K562 (cell line): ENCODE data around the gene GRIA4. TPM values are rescaled to one million over a fixed set of nuclear protein-coding genes. Genes with fewer than 3 reads are reported as not detected.

Experiments
- ATAC-seq: fragments of 200-7000 bp; cut with Tn5 transposase; 3 replicates; pipeline ENCODE4 v1.9.1; 2020; ENCODE audit warnings: moderate library complexity
- BruUV-seq: library from RNA; stranded (reverse); fragments of 400-500 nt; replicated peaks from 2 replicates; lab custom pipeline; 2021; lab: Mats Ljungman, UMichigan
- CTCF ChIA-PET: fragments of 300-600 bp; formaldehyde crosslinking; extraction: SDS; loops from one replicate; lab custom pipeline; 2021; ENCODE audit warnings: low intra/inter-chr PET ratio; lab: Yijun Ruan, JAX
- POLR2A ChIA-PET: fragments of 300-600, 350-650 bp; sonication (Branson Sonifier 250); formaldehyde crosslinking; extraction: SDS; loops from one replicate; lab custom pipeline; 2021; ENCODE audit warnings: antibody characterized with exemption, inconsistent platforms; lab: Yijun Ruan, JAX
- DNase-seq, 4 experiments: peaks; one replicate each; pipeline versions ENCODE4 v3.0.0 to v3.0.0-alpha.2; 2011 to 2018; ENCODE audit warnings: low spot score in 3 of 4, mixed read lengths in 3 of 4; ENCODE audit errors: extremely low read depth in 1 of 4
- FAIRE-seq: peaks from 2 replicates; lab custom pipeline; 2011; peaks lifted over from hg19 to GRCh38; lab: Jason Lieb, UNC
- H2AFZ ChIP-seq: 2 replicates; pipeline ENCODE4 v1.6.0; 2011; ENCODE audit warnings: low read depth, low read length, control low read depth, inconsistent platforms
- H3K27ac ChIP-seq: fragments of 200-600 bp; 3 replicates; pipeline ENCODE4 v1.8.0; 2011; ENCODE audit warnings: low read depth, mild to moderate bottlenecking, control low read depth, inconsistent platforms, low read length, moderate library complexity, mixed read lengths; ENCODE audit errors: extremely low read depth
- H3K27me3 ChIP-seq, 2 experiments: fragments of 300-600 bp in 1 of 2; 2 replicates in 1 of 2; 3 replicates in 1 of 2; pipeline versions ENCODE4 v1.6.0 to v1.8.0; 2011; ENCODE audit warnings: inconsistent platforms in 2 of 2, low read length in 2 of 2, mild to moderate bottlenecking in 1 of 2, mixed read lengths in 1 of 2, moderate library complexity in 1 of 2; ENCODE audit not compliant: control insufficient read depth in 2 of 2, insufficient read depth in 2 of 2
- H3K36me3 ChIP-seq: fragments of 300-600 bp; 3 replicates; pipeline ENCODE4 v1.8.0; 2011; ENCODE audit warnings: mild to moderate bottlenecking, low read length, inconsistent platforms; ENCODE audit not compliant: control insufficient read depth, insufficient read depth
- H3K4me1 ChIP-seq, 2 experiments: fragments of 200-600 bp in 1 of 2; replicated peaks in 1 of 2; 2 replicates in 1 of 2; 3 replicates in 1 of 2; pipeline versions ENCODE4 v1.5.1 to v1.8.0; 2011; ENCODE audit warnings: inconsistent platforms in 2 of 2, low read length in 2 of 2, mild to moderate bottlenecking in 1 of 2, mixed read lengths in 1 of 2, moderate library complexity in 1 of 2; ENCODE audit not compliant: control insufficient read depth in 2 of 2, insufficient read depth in 2 of 2
- H3K4me2 ChIP-seq: 2 replicates; pipeline ENCODE4 v1.6.1; 2011; ENCODE audit warnings: low read length, control low read depth, inconsistent platforms, mixed read lengths; ENCODE audit not compliant: insufficient read depth
- H3K4me3 ChIP-seq: fragments of 200-600 bp; sonication (generic), shearing (Covaris generic); 2 replicates; pipeline ENCODE4 v1.5.1; 2016; ENCODE audit warnings: control low read depth, inconsistent platforms
- H3K79me2 ChIP-seq: fragments of 200-600 bp; 3 replicates; pipeline ENCODE4 v1.8.0; 2011; ENCODE audit warnings: low read length, inconsistent platforms; ENCODE audit not compliant: control insufficient read depth, insufficient read depth
- H3K9ac ChIP-seq, 2 experiments: 2 replicates each; pipeline versions ENCODE4 v1.6.0 to v1.6.1; 2011; ENCODE audit warnings: low read depth in 2 of 2, low read length in 2 of 2, control low read depth in 1 of 2, inconsistent platforms in 1 of 2, mild to moderate bottlenecking in 1 of 2, mixed read lengths in 1 of 2; ENCODE audit not compliant: insufficient read depth in 1 of 2
- H3K9me1 ChIP-seq: one replicate; pipeline ENCODE4 v1.6.0; 2011; ENCODE audit warnings: inconsistent platforms, mild to moderate bottlenecking, low read length, moderate library complexity; ENCODE audit not compliant: control insufficient read depth, insufficient read depth
- H3K9me3 ChIP-seq: replicated peaks from 2 replicates; pipeline ENCODE4 v1.5.1; 2011; ENCODE audit warnings: low read depth, low read length, inconsistent platforms; ENCODE audit not compliant: control insufficient read depth, insufficient read depth
- H4K20me1 ChIP-seq: replicated peaks from 2 replicates; pipeline ENCODE4 v1.6.1; 2011; ENCODE audit warnings: low read length, inconsistent platforms, mixed read lengths; ENCODE audit not compliant: control insufficient read depth, insufficient read depth
- DIDO1 ChIP-seq: fragments of 450-650 bp; IDR thresholded peaks from 2 replicates; pipeline ENCODE4 v1.6.1; 2016; ENCODE audit warnings: low read depth, missing biosample characterization, missing genetic modification characterization
- DLX4 ChIP-seq: fragments of 250-450 bp; sonication (Bioruptor Pico); IDR thresholded peaks from 2 replicates; pipeline ENCODE4 v1.6.1; 2021; ENCODE audit warnings: mild to moderate bottlenecking
- E2F6 ChIP-seq, 2 experiments: IDR thresholded peaks; 2 replicates each; pipeline ENCODE4 v1.6.1; 2011; ENCODE audit warnings: borderline replicate concordance in 1 of 2, control low read depth in 1 of 2, low read depth in 1 of 2, low read length in 1 of 2, mild to moderate bottlenecking in 1 of 2, mixed read lengths in 1 of 2, moderate library complexity in 1 of 2; ENCODE audit not compliant: insufficient read depth in 1 of 2, insufficient read length in 1 of 2, poor library complexity in 1 of 2, severe bottlenecking in 1 of 2; ENCODE audit errors: extremely low read depth in 1 of 2
- HDAC2 ChIP-seq: fragments of 450-650 bp; IDR thresholded peaks from 2 replicates; pipeline ENCODE4 v1.6.1; 2016; ENCODE audit warnings: mild to moderate bottlenecking
- RFX5 ChIP-seq: IDR thresholded peaks from 2 replicates; pipeline ENCODE4 v1.6.1; 2011; ENCODE audit warnings: low read depth, mild to moderate bottlenecking, improper control_type of control experiment, low read length
- SAFB ChIP-seq: fragments of 200-400 bp; formaldehyde crosslinking; IDR thresholded peaks from 2 replicates; pipeline ENCODE4 v1.6.1; 2017; ENCODE audit warnings: low read depth, low read length, borderline replicate concordance
- SMAD1 ChIP-seq: fragments of 150-350 bp; IDR thresholded peaks from 2 replicates; pipeline ENCODE4 v1.6.1; 2014; ENCODE audit warnings: low read length, low read depth; ENCODE audit not compliant: partially characterized antibody
- SOX6 ChIP-seq: fragments of 450-650 bp; IDR thresholded peaks from 2 replicates; pipeline ENCODE4 v1.6.1; 2014; ENCODE audit warnings: mild to moderate bottlenecking
- ZBTB34 ChIP-seq: fragments of 250-450 bp; sonication (Bioruptor Pico); IDR thresholded peaks from 2 replicates; pipeline ENCODE4 v1.8.0; 2021; ENCODE audit warnings: mild to moderate bottlenecking, moderate library complexity
- ZNF518B ChIP-seq: fragments of 250-450 bp; sonication (Bioruptor Pico); IDR thresholded peaks from 2 replicates; pipeline ENCODE4 v1.5.0; 2021; ENCODE audit warnings: mild to moderate bottlenecking, moderate library complexity
- WGBS: fragments of 100-300 bp; shearing (Covaris generic); methylation state at CpG from one replicate; pipeline ENCODE4 v1.1.6; 2016; ENCODE audit warnings: low coverage, mixed read lengths; ENCODE audit not compliant: insufficient coverage; ENCODE audit errors: missing lambda C conversion rate; 5-methylcytosine and 5-hydroxymethylcytosine counted together
- in situ Hi-C: fragments of 300-500 bp; cut with MboI; formaldehyde crosslinking; loops from 4 replicates; pipeline ENCODE4 v1.15.0; 2018; ENCODE audit warnings: inconsistent platforms, mixed read lengths
- intact Hi-C: fragments of 100-400 bp; cut with micrococcal nuclease; formaldehyde crosslinking; loops from 2 replicates; pipeline ENCODE4 v1.14.2; 2022
- polyA plus RNA-seq, 8 experiments: library from polyadenylated mRNA; depleted of rRNA in 4 of 8; stranded (reverse) in 5 of 8; unstranded in 3 of 8; fragments of >200 nt; fragmentation: Nextera tagmentation in 2 of 8; fragmentation: Illumina TruSeq in 1 of 8; extraction: Ambion mirVana in 2 of 8; extraction: Trizol in 1 of 8; gene quantifications; 2 replicates each; pipeline versions ENCODE4 v1.2.1 to v1.2.3, GENCODE V29; 2011 to 2014; ENCODE audit warnings: inconsistent platforms in 1 of 8, missing spikeins in 1 of 8
- total RNA-seq, 7 experiments: library from RNA; depleted of rRNA in 6 of 7; stranded (reverse); fragments of >200 nt in 6 of 7; fragmentation: Illumina TruSeq in 2 of 7; extraction: Trizol in 2 of 7; gene quantifications; 2 replicates each; pipeline versions ENCODE4 v1.2.1 to v1.2.3, GENCODE V29; 2011 to 2021; ENCODE audit warnings: low replicate concordance in 1 of 7
- TF ChIP-seq, protein P1 (sequence below): sonication (generic); formaldehyde crosslinking; IDR thresholded peaks from 2 replicates; pipeline ENCODE4 v1.4.0; 2020; ENCODE audit warnings: mild to moderate bottlenecking, missing genetic modification reagents
- TF ChIP-seq, protein P2 (sequence below): fragments of 450-650 bp; formaldehyde crosslinking; IDR thresholded peaks from 2 replicates; pipeline ENCODE4 v1.4.0; 2020; ENCODE audit warnings: mild to moderate bottlenecking, mixed read lengths

Gene GRIA4
- total and polyA plus RNA-seq, 9 of the 15 experiments (the other 6 are each of a cell fraction or from before 2014, with no cell fraction given): not detected

DNA sequence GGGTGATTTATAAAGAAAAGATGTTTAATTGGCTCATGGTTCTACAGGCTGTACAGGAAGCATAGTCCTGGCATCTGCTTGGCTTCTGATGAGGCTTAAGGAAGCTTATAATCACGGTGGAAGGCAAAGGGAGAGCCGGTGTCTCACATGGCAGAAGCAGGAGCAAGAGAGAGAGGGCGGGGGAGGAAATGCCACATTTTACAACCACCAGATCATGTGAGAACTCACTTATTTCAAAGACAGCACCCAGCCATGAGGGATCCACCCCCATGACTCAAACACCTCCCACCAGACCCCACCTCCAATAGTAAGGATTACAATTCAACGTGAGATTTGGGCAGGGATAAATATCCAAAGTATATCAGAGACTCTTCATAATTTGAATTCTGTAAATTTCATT is 211.5 kb downstream of the GRIA4 start:
- H3K27me3 ChIP-seq: no peaks in the 10 kb centered on the region
- no peaks in the 10 kb centered on the region for H3K36me3 ChIP-seq
- WGBS: 0% methylated on average over 4 of the region's 4 CpGs
- BruUV-seq: no TSS peak
- no peak overlapping the region for H3K4me3 ChIP-seq
- DNase-seq (no peak), ATAC-seq (no peak), FAIRE-seq (no peak)
- H2AFZ ChIP-seq: no peak overlapping the region
- H3K27ac ChIP-seq: no peak overlapping the region
- H3K9me1 ChIP-seq: no peaks in the 10 kb centered on the region
- in situ Hi-C loops (no loop called here), intact Hi-C loops (no loop called here)
- H3K9ac ChIP-seq: no peak overlapping the region
- no peaks in the 10 kb centered on the region; the same call in 1 of the 2 replicates for H3K9me3 ChIP-seq
- CTCF ChIA-PET: no interaction called here
- H3K4me2 ChIP-seq: no peak overlapping the region
- H3K79me2 ChIP-seq: no peaks in the 10 kb centered on the region
- POLR2A ChIA-PET: no interaction called here
- H4K20me1 ChIP-seq: no peaks in the 10 kb centered on the region
- no peaks in the 10 kb centered on the region for H3K4me1 ChIP-seq
- TF ChIP-seq E2F6 (IDR thresholded peaks at IDR 0.05; ENCODE audit: borderline replicate concordance in 1 of 2, extremely low read depth in 1 of 2, insufficient read depth in 1 of 2, insufficient read length in 1 of 2, low read depth in 1 of 2, low read length in 1 of 2, poor library complexity in 1 of 2, severe bottlenecking in 1 of 2) (no peak), SMAD1 (no peak), DIDO1 (tag) (no peak), DLX4 (CRISPR knock-in tag) (no peak), ZNF518B (no peak), RFX5 (no peak), SAFB (no peak), ZBTB34 (CRISPR knock-in tag) (no peak), HDAC2 (no peak), SOX6 (no peak)
- TF ChIP-seq, protein P1, sequence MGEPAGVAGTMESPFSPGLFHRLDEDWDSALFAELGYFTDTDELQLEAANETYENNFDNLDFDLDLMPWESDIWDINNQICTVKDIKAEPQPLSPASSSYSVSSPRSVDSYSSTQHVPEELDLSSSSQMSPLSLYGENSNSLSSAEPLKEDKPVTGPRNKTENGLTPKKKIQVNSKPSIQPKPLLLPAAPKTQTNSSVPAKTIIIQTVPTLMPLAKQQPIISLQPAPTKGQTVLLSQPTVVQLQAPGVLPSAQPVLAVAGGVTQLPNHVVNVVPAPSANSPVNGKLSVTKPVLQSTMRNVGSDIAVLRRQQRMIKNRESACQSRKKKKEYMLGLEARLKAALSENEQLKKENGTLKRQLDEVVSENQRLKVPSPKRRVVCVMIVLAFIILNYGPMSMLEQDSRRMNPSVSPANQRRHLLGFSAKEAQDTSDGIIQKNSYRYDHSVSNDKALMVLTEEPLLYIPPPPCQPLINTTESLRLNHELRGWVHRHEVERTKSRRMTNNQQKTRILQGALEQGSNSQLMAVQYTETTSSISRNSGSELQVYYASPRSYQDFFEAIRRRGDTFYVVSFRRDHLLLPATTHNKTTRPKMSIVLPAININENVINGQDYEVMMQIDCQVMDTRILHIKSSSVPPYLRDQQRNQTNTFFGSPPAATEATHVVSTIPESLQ: no peak
- TF ChIP-seq, protein P2, sequence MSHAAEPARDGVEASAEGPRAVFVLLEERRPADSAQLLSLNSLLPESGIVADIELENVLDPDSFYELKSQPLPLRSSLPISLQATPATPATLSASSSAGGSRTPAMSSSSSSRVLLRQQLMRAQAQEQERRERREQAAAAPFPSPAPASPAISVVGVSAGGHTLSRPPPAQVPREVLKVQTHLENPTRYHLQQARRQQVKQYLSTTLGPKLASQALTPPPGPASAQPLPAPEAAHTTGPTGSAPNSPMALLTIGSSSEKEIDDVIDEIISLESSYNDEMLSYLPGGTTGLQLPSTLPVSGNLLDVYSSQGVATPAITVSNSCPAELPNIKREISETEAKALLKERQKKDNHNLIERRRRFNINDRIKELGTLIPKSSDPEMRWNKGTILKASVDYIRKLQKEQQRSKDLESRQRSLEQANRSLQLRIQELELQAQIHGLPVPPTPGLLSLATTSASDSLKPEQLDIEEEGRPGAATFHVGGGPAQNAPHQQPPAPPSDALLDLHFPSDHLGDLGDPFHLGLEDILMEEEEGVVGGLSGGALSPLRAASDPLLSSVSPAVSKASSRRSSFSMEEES (CRISPR knock-in tag): no peak
